Measurements from ENCODE around the gene POLR2L. TPM values are rescaled to one million over a fixed set of nuclear protein-coding genes. Genes with fewer than 3 reads are reported as not detected.

POLR2L gene
- total and polyA plus RNA-seq, 2 of the 13 experiments (the other 11 are each of a cell fraction or from before 2014, with no cell fraction given), result 104 to 114 TPM

DNA sequence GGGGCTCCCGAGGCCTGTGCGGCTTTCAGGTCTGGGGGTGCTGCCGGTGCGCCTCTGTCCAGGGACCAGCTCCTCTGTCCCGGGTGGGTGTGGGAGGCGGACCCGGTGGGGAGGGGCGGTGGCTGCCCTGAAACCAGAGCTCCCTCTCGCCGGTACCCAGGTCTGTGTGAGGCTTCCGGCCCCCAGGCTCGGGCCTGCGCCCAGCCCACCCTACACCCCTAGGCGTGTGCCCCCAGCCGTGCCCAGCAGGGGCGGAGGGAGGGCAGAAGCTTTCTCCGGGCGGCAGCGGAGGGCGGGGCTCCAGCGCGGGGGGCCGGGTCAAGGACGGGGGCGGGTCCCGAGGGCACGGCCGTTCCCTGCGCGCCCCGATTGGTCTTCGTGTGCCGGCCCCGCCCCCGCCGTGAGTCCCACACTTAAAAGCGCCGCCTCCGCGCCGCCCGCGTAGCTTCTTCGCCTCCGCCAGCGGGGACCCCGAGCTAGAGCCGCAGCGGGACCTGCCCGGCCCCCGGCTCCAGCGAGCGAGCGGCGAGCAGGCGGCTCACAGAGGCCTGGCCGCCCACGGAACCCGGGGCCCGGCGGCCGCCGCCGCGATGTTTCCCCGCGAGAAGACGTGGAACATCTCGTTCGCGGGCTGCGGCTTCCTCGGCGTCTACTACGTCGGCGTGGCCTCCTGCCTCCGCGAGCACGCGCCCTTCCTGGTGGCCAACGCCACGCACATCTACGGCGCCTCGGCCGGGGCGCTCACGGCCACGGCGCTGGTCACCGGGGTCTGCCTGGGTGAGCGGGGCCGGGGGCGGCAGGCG, 23.0 kb downstream of the POLR2L start (continued):
- TF ChIP-seq, protein P1, sequence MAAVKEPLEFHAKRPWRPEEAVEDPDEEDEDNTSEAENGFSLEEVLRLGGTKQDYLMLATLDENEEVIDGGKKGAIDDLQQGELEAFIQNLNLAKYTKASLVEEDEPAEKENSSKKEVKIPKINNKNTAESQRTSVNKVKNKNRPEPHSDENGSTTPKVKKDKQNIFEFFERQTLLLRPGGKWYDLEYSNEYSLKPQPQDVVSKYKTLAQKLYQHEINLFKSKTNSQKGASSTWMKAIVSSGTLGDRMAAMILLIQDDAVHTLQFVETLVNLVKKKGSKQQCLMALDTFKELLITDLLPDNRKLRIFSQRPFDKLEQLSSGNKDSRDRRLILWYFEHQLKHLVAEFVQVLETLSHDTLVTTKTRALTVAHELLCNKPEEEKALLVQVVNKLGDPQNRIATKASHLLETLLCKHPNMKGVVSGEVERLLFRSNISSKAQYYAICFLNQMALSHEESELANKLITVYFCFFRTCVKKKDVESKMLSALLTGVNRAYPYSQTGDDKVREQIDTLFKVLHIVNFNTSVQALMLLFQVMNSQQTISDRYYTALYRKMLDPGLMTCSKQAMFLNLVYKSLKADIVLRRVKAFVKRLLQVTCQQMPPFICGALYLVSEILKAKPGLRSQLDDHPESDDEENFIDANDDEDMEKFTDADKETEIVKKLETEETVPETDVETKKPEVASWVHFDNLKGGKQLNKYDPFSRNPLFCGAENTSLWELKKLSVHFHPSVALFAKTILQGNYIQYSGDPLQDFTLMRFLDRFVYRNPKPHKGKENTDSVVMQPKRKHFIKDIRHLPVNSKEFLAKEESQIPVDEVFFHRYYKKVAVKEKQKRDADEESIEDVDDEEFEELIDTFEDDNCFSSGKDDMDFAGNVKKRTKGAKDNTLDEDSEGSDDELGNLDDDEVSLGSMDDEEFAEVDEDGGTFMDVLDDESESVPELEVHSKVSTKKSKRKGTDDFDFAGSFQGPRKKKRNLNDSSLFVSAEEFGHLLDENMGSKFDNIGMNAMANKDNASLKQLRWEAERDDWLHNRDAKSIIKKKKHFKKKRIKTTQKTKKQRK (IDR thresholded peaks at IDR 0.05; ENCODE audit: low read length), result no peak
- TF ChIP-seq, protein P2, sequence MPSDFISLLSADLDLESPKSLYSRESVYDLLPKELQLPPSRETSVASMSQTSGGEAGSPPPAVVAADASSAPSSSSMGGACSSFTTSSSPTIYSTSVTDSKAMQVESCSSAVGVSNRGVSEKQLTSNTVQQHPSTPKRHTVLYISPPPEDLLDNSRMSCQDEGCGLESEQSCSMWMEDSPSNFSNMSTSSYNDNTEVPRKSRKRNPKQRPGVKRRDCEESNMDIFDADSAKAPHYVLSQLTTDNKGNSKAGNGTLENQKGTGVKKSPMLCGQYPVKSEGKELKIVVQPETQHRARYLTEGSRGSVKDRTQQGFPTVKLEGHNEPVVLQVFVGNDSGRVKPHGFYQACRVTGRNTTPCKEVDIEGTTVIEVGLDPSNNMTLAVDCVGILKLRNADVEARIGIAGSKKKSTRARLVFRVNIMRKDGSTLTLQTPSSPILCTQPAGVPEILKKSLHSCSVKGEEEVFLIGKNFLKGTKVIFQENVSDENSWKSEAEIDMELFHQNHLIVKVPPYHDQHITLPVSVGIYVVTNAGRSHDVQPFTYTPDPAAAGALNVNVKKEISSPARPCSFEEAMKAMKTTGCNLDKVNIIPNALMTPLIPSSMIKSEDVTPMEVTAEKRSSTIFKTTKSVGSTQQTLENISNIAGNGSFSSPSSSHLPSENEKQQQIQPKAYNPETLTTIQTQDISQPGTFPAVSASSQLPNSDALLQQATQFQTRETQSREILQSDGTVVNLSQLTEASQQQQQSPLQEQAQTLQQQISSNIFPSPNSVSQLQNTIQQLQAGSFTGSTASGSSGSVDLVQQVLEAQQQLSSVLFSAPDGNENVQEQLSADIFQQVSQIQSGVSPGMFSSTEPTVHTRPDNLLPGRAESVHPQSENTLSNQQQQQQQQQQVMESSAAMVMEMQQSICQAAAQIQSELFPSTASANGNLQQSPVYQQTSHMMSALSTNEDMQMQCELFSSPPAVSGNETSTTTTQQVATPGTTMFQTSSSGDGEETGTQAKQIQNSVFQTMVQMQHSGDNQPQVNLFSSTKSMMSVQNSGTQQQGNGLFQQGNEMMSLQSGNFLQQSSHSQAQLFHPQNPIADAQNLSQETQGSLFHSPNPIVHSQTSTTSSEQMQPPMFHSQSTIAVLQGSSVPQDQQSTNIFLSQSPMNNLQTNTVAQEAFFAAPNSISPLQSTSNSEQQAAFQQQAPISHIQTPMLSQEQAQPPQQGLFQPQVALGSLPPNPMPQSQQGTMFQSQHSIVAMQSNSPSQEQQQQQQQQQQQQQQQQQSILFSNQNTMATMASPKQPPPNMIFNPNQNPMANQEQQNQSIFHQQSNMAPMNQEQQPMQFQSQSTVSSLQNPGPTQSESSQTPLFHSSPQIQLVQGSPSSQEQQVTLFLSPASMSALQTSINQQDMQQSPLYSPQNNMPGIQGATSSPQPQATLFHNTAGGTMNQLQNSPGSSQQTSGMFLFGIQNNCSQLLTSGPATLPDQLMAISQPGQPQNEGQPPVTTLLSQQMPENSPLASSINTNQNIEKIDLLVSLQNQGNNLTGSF (CRISPR knock-in tag; IDR thresholded peaks at IDR 0.05), result peak; percentile 30; the same call in 1 of the 2 replicates
- TF ChIP-seq ZNF234 (CRISPR knock-in tag; conservative IDR thresholded peaks at IDR 0.05), result no peak
- 0 out of 2 replicates have a peak, but pooled peaks have one; percentile 19 for TF ChIP-seq GATAD1 (CRISPR knock-in tag; IDR thresholded peaks at IDR 0.05)
- no peak for TF ChIP-seq TBX3 (IDR thresholded peaks at IDR 0.05; ENCODE audit: borderline replicate concordance)
- TF ChIP-seq ZNF331 (CRISPR knock-in tag; IDR thresholded peaks at IDR 0.05), result peak; percentile 20; the same call in 1 of the 2 replicates
- no peak for TF ChIP-seq HMG20B (CRISPR knock-in tag; conservative IDR thresholded peaks at IDR 0.05)
- TF ChIP-seq, protein P3, sequence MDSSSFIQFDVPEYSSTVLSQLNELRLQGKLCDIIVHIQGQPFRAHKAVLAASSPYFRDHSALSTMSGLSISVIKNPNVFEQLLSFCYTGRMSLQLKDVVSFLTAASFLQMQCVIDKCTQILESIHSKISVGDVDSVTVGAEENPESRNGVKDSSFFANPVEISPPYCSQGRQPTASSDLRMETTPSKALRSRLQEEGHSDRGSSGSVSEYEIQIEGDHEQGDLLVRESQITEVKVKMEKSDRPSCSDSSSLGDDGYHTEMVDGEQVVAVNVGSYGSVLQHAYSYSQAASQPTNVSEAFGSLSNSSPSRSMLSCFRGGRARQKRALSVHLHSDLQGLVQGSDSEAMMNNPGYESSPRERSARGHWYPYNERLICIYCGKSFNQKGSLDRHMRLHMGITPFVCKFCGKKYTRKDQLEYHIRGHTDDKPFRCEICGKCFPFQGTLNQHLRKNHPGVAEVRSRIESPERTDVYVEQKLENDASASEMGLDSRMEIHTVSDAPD (CRISPR knock-in tag; IDR thresholded peaks at IDR 0.05), result no peak
- no peak for TF ChIP-seq GABPA (IDR thresholded peaks at IDR 0.05; ENCODE audit: low read depth, low read length)
- TF ChIP-seq GABPA (CRISPR knock-in tag; IDR thresholded peaks at IDR 0.05; ENCODE audit: low read depth), result no peak
- no peak for TF ChIP-seq ZNF367 (CRISPR knock-in tag; IDR thresholded peaks at IDR 0.05; ENCODE audit: borderline replicate concordance)
- peak; percentile 63 for TF ChIP-seq NFYC (CRISPR knock-in tag; IDR thresholded peaks at IDR 0.05)
- TF ChIP-seq ZNF3 (CRISPR knock-in tag; IDR thresholded peaks at IDR 0.05), result no peak
- TF ChIP-seq, protein P4, sequence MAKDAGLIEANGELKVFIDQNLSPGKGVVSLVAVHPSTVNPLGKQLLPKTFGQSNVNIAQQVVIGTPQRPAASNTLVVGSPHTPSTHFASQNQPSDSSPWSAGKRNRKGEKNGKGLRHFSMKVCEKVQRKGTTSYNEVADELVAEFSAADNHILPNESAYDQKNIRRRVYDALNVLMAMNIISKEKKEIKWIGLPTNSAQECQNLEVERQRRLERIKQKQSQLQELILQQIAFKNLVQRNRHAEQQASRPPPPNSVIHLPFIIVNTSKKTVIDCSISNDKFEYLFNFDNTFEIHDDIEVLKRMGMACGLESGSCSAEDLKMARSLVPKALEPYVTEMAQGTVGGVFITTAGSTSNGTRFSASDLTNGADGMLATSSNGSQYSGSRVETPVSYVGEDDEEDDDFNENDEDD (CRISPR knock-in tag; IDR thresholded peaks at IDR 0.05; ENCODE audit: borderline replicate concordance), result 0 out of 2 replicates have a peak, but pooled peaks have one; percentile 39
- TF ChIP-seq ASH2L (IDR thresholded peaks at IDR 0.05; ENCODE audit: insufficient read length, low read depth, low read length), result peak; percentile 65
- peak; percentile 67; the same call in 1 of the 2 replicates for TF ChIP-seq ZNF446 (CRISPR knock-in tag; IDR thresholded peaks at IDR 0.05)
- 0 out of 2 replicates have a peak, but pooled peaks have one; percentile 3 for TF ChIP-seq ZBTB42 (CRISPR knock-in tag; IDR thresholded peaks at IDR 0.05)
- TF ChIP-seq PHF21A (CRISPR knock-in tag; IDR thresholded peaks at IDR 0.05), result peak; percentile 6; the same call in 1 of the 2 replicates
- peak; percentile 49; the same call in 1 of the 2 replicates for TF ChIP-seq GATA4 (IDR thresholded peaks at IDR 0.05; ENCODE audit: borderline replicate concordance, low read depth)
